Smooth muscle cell of the umbilical artery (primary cell): ENCODE measurements around the gene TMEM225. TPM values are rescaled to one million over a fixed set of nuclear protein-coding genes. Genes with fewer than 3 reads are reported as not detected.

Experiments
- total RNA-seq: library from RNA; depleted of rRNA; stranded (reverse); fragments of >200 nt; gene quantifications from 2 replicates; pipeline ENCODE4 v1.2.3, GENCODE V29; 2014

The TMEM225 gene
- total RNA-seq: not detected in 2 replicates

GRCh38 chr11:123885570-123885969 is at the start of gene TMEM225:
Gene TMEM225 (minus strand): TSS chr11:123885670. CDS start chr11:123885425, 245 bp downstream.

DNA sequence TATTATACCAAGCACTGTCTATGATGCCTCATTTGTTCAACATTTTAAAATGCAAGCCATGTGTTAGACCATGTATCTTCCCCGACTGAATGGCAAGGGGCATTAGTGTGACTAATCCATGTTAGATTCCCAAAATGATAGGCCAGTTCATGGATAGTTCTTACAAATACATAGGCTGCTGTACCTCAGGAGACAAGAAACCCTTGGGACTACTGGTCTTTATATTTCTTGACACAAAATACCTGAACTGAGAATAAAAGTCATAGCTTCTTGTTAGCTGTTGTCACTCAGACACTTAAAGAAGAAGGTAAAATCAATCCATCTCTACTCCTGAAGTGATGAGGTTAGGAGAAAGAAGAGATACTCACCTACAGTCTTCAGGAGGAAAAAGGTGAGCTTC is 16.4 kb upstream of the TMEM225 start, which contains the start of gene OR8D4:
OR8D4 (plus strand) TSS at position 301 of the 400 bp plus-strand sequence. CDS start 4,265 bp downstream, outside the sequence.

Other genes starting within 250 kb of the TMEM225 start
- 0.30 and 0.65 TPM in 2 replicates for gene SCN3B, start 231.0 kb downstream of the TMEM225 start, total RNA-seq
- 6.2 and 9.6 TPM in 2 replicates for gene ZNF202, start 144.0 kb downstream of the TMEM225 start, total RNA-seq
- not detected in 2 replicates for gene OR6X1, start 131.2 kb downstream of the TMEM225 start, total RNA-seq
- not detected in 2 replicates for gene OR6M1, start 79.3 kb downstream of the TMEM225 start, total RNA-seq
- gene OR8D4, start 16.5 kb upstream of the TMEM225 start, total RNA-seq: not detected in 2 replicates
- gene OR4D5, start 53.9 kb upstream of the TMEM225 start, total RNA-seq: not detected in 2 replicates
- gene OR6T1, start 58.2 kb upstream of the TMEM225 start, total RNA-seq: not detected in 2 replicates
- gene OR10S1, start 92.1 kb upstream of the TMEM225 start, total RNA-seq: not detected in 2 replicates
- gene OR10G6, start 109.5 kb upstream of the TMEM225 start, total RNA-seq: not detected in 2 replicates
- not detected in 2 replicates for gene OR10G4, start 127.3 kb upstream of the TMEM225 start, total RNA-seq
- gene OR10G9, start 137.3 kb upstream of the TMEM225 start, total RNA-seq: not detected in 2 replicates
- not detected in 2 replicates for gene OR10G8, start 141.1 kb upstream of the TMEM225 start, total RNA-seq
- not detected in 2 replicates for gene OR10G7, start 155.7 kb upstream of the TMEM225 start, total RNA-seq
- 2.9 and 3.0 TPM in 2 replicates for gene VWA5A, start 229.8 kb upstream of the TMEM225 start, total RNA-seq